Skeletal muscle cell (primary cell): Measurements from ENCODE around the gene PRAMEF11.

Experiments used
- DNase-seq: peaks from one replicate; pipeline ENCODE4 v3.0.0-alpha.2; 2010; ENCODE audit warnings: low read depth
- H3K4me3 ChIP-seq: 2 replicates; pipeline ENCODE4 v1.5.1; 2011; ENCODE audit warnings: low read depth, mild to moderate bottlenecking, control low read depth, low read length, moderate library complexity

PRAMEF11 gene

GRCh38 chr1:12775443-12775842 lies 55.8 kb downstream of the PRAMEF11 start:
- H3K4me3 ChIP-seq = no peak overlapping the region
- DNase-seq = no peak

DNA sequence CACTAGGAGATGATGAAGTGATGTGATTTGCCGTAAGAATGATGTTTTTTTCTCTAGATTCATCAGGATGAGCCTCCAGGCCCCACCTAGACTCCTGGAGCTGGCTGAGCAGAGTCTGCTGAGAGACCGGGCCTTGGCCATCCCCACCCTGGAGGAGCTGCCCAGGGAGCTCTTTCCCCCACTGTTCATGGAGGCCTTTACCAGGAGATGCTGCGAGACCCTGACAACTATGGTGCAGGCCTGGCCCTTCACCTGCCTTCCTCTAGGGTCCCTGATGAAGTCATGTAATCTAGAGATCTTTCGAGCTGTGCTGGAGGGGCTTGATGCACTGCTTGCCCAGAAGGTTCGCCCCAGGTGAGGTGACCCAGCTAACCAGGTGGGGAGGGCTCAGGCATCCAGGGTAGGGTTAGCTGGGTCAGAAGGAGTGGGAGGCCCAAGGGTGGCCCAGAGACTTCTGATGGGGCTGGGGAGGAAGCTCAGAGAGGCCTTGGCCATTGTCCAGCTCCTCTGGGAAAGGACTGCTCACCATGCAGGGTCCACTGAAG lies 56.3 kb downstream of the PRAMEF11 start:
- DNase-seq = no peak
- H3K4me3 ChIP-seq = no peak overlapping the region
